Heart left ventricle (tissue), 16 donors: Measurements from ENCODE around the gene ATXN1. TPM values are rescaled to one million over a fixed set of nuclear protein-coding genes. Genes with fewer than 3 reads are reported as not detected.

Source experiments
- ATAC-seq, 4 donors: fragments of 200-7000 bp; cut with Tn5 transposase; one replicate each; pipeline ENCODE4 v1.9.1; 2020 to 2022; ENCODE audit warnings: moderate library complexity in 4 of 4, mild to moderate bottlenecking in 3 of 4, moderate number of reproducible peaks in 1 of 4
- DNase-seq, 5 donors: peaks; one replicate each; pipeline ENCODE4 v3.0.0-alpha.2; 2020
- H3K27ac ChIP-seq, 12 donors: fragments of 200-600 bp; sonication (generic) in 4 of 12; one replicate each; pipeline versions ENCODE4 v1.5.0 to v1.8.0; 2016 to 2022; ENCODE audit warnings: mild to moderate bottlenecking in 2 of 12
- H3K27me3 ChIP-seq, 9 donors: fragments of 200-600 bp; sonication (generic) in 2 of 9; one replicate each; pipeline versions ENCODE4 v1.5.1 to v1.8.0; 2016 to 2022; ENCODE audit warnings: mild to moderate bottlenecking in 3 of 9
- H3K36me3 ChIP-seq, 9 donors: fragments of 200-600 bp; sonication (generic) in 2 of 9; one replicate each; pipeline versions ENCODE4 v1.5.0 to v1.8.0; 2018 to 2022; ENCODE audit warnings: mild to moderate bottlenecking in 2 of 9
- H3K4me1 ChIP-seq, 12 donors: fragments of 200-600 bp; sonication (generic) in 4 of 12; one replicate each; pipeline versions ENCODE4 v1.5.0 to v1.8.0; 2016 to 2022; ENCODE audit warnings: mild to moderate bottlenecking in 3 of 12
- H3K4me3 ChIP-seq, 12 donors: fragments of 200-600 bp; sonication (generic) in 4 of 12; one replicate each; pipeline versions ENCODE4 v1.5.0 to v1.8.0; 2017 to 2022; ENCODE audit warnings: mild to moderate bottlenecking in 9 of 12, moderate library complexity in 4 of 12
- H3K9me3 ChIP-seq, 12 donors: fragments of 200-600 bp; sonication (generic) in 4 of 12; one replicate each; pipeline versions ENCODE4 v1.5.0 to v1.8.0; 2016 to 2022; ENCODE audit warnings: mild to moderate bottlenecking in 1 of 12
- CTCF ChIP-seq, 12 donors: fragments of 200-600 bp; sonication (generic) in 4 of 12; IDR thresholded peaks; one replicate each; pipeline versions ENCODE4 v1.5.0 to v1.8.0; 2018 to 2022; ENCODE audit warnings: antibody characterized with exemption in 12 of 12, mild to moderate bottlenecking in 5 of 12
- POLR2A ChIP-seq, 2 donors: fragments of 450-650 bp; IDR thresholded peaks; one replicate each; pipeline ENCODE4 v1.6.1; 2017; ENCODE audit warnings: antibody characterized with exemption in 2 of 2, mild to moderate bottlenecking in 2 of 2, moderate library complexity in 2 of 2
- WGBS, 4 donors: extraction: QIAGEN DNeasy Blood & Tissue Kit in 2 of 4; methylation state at CpG; one replicate each; pipeline versions ENCODE4 v1.1.5 to v1.1.7; 2013 to 2018; 5-methylcytosine and 5-hydroxymethylcytosine counted together
- intact Hi-C, 10 donors: fragments of 100-400 bp; cut with DNase I; formaldehyde crosslinking; loops; one replicate each; pipeline versions ENCODE4 v1.11.1 to v1.14.2; 2022
- polyA plus RNA-seq, 2 donors: library from polyadenylated mRNA; stranded (reverse); fragments of 200-250 nt; gene quantifications; one replicate each; pipeline ENCODE4 v1.2.3, GENCODE V29; 2013
- total RNA-seq, 9 donors: library from RNA; depleted of rRNA in 2 of 9; stranded (reverse); fragments of >200 nt in 2 of 9; fragmentation: NEBNext Ultra II Directional in 3 of 9; extraction: Animal tissue kit (Norgen Biotek cat#: 25700) in 3 of 9; gene quantifications; one replicate each; pipeline versions ENCODE4 v1.1.0 to v1.2.4, GENCODE V29; 2016 to 2023
- donor health status: ischemic (EF 13 %, LVEDD 7.1; RV severe dilation, severe dysfunction).
- donor health status: healthy with polysubstance abuse.
- donor health status: DM: no; HTN: yes; CAD: no.
- donor health status: DM: no; HTN: no; CAD: no.
- donor health status: ischemic (EF 25% LVEDD 6.9; RV normal size, moderate dysfunction).
- donor health status: ischemic (EF 25% LVEDD 5.7; RV mildly dilated, moderate dysfunction).
- donor health status: healthy.
- donor health status: DM: yes; HTN: yes; CAD: no.
- donor health status: ischemic (EF 35%, LVEDD 5.7; RV mildly dilated, moderate dysfunction).
- donor health status: nonischemic (EF 11% LVEDD 7.7; RV severe dilation, severe dysfunction).
- donor health status: DM: yes; HTN: yes; CAD: no.
- donor health status: PGD.
- donor health status: ischemic (EF 29% LVEDD 5.4; RV normal size, mild dysfunction).
- donor health status: nonischemic (EF 23%, LVEDD 6.1; RV moderate dilation, normal function).

Gene ATXN1
- total and polyA plus RNA-seq, 11 donors = 8.7 to 51.8 (median 36.0) TPM

DNA sequence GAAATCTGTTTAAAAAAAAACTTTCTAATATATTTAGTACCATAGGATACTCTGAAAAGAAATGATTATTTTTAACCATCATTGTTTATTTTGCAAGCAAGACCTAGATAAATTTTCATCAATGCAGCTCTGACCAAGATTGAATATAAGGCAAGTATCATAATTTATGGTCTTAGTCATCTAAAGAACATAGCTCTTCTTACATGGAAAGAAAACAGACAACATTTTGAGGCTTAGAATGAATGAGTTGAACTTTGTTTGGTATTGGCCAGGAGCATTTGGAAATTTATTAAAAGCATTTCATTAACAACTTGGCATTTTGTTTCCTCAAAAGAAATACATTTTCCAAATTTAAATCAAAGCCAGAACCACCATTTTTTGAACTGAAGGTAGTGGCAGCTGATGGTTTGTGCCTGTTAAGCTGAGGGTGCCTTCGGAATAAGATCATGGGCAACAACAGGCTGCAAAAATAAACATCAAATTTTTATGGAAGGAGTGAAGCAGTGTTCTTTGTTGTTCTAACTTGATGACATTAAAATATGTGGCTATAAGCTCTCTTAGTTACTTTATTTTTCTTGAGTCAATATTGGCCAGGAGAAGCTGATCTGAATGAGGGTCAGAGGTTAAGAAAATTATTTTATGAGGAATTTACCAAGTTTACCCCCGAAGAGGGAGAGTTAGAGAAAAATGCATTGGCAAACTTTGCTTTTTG, 6.7 kb upstream of the ATXN1 start:
- TF ChIP-seq CTCF (IDR thresholded peaks at IDR 0.05) (no peak), POLR2A (IDR thresholded peaks at IDR 0.05) (no peak)
- no peak overlapping the region for H3K4me3 ChIP-seq
- H3K27me3 ChIP-seq = no peaks in the 10 kb centered on the region
- ATAC-seq (no peak), DNase-seq (no peak)
- H3K4me1 ChIP-seq = peaks cover 0 to 67% (median 32%) of the 10 kb centered on the region in 12 donors
- H3K27ac ChIP-seq = peak overlapping the region in 9 of 12 donors; percentile 19 to 65 (median 57)
- H3K36me3 ChIP-seq = no peaks in the 10 kb centered on the region
- 66 to 80% (median 71%) methylated on average over 2 of the region's 2 CpGs for whole genome bisulfite sequencing, 4 donors
- no peaks in the 10 kb centered on the region for H3K9me3 ChIP-seq
- intact Hi-C loops = loop anchor here in 8 of 10 donors (5.0 to 10.0 kb wide), 8 partner anchors 194 to 531 kb away; partner anchors contain the start of gene GMPR (in 1 of the 8)

- H3K4me3 ChIP-seq = no peak overlapping the region
- intact Hi-C loops = loop anchor here in 8 of 10 donors (5.0 to 10.0 kb wide), 8 partner anchors 195 to 530 kb away; partner anchors contain the start of gene GMPR (in 1 of the 8)
- no peaks in the 10 kb centered on the region for H3K27me3 ChIP-seq
- H3K9me3 ChIP-seq = no peaks in the 10 kb centered on the region
- peaks cover 0 to 75% (median 36%) of the 10 kb centered on the region in 12 donors for H3K4me1 ChIP-seq
- no peak for DNase-seq
- ATAC-seq = no peak
- no peaks in the 10 kb centered on the region for H3K36me3 ChIP-seq
- no peak for TF ChIP-seq POLR2A (IDR thresholded peaks at IDR 0.05)
- TF ChIP-seq CTCF (IDR thresholded peaks at IDR 0.05) = no peak
- peak overlapping the region in 1 of 12 donors; percentile 63 for H3K27ac ChIP-seq
- WGBS, 4 donors = 94 to 99% (median 96%) methylated on average over 7 of the region's 7 CpGs
Observed at GRCh38 chr6:16766836-16767745, 5.8 kb upstream of the ATXN1 start.

DNA sequence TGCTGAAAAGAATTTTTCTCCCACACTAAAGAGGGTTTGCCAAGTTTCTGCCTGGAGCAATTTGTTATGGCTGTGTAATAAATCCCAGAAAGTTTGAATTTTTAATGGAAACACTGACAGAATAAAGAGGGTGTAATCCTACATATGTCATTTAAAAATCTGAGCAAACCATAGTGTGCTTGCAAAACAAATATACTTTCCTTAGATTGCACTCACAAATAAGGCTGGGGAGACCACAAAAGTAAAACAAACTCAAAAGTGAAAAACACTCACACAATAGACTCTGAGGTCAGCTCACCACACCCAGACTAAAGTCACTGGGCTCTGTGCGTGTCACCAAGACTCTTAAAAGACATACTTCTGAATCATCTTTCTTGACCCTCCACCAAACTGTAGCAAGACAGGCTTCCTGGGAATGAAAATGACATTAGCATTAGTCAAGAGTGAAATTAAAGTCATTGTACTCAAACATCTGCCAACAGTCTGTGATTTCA, 4.8 kb upstream of the ATXN1 start:
- Histone ChIP-seq H3K4me1 (peaks cover 0 to 73% (median 35%) of the 10 kb centered on the region in 12 donors), H3K9me3 (no peaks in the 10 kb centered on the region), H3K4me3 (no peak overlapping the region), H3K27ac (peak overlapping the region in 3 of 12 donors; percentile 4 to 40 (median 12)), H3K27me3 (no peaks in the 10 kb centered on the region), H3K36me3 (no peaks in the 10 kb centered on the region)
- TF ChIP-seq POLR2A (IDR thresholded peaks at IDR 0.05) (no peak), CTCF (IDR thresholded peaks at IDR 0.05) (no peak)
- WGBS, 4 donors = 43 to 46% (median 44%) methylated on average over 1 of the region's 1 CpG
- no peak for ATAC-seq
- DNase-seq = no peak
- intact Hi-C loops = loop anchor here in 8 of 10 donors (5.0 to 10.0 kb wide), 8 partner anchors 196 to 529 kb away; partner anchors contain the start of gene GMPR (in 1 of the 8)
